ENCODE data around the gene REV1.

REV1 gene

DNA sequence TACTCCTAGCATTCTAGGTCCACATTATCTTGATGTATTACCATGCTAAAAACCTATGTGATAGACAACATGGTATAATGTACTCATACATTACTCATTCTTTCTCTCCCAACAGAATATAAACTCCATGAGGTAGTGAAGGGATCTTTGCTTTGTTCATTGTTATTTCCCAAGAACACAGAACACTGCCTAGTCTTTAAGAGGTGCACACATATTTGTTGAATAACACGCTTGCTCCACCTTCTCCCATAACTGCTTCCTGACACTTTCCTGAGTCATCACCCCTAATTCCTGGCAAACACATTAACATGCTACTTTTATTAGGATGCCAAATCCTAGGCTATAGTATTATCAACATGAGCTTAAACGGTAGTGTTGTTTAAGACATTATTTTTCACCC lies 41.3 kb downstream of the REV1 start:
- DNase-seq (ENCODE audit: low spot score), result no peak

DNA sequence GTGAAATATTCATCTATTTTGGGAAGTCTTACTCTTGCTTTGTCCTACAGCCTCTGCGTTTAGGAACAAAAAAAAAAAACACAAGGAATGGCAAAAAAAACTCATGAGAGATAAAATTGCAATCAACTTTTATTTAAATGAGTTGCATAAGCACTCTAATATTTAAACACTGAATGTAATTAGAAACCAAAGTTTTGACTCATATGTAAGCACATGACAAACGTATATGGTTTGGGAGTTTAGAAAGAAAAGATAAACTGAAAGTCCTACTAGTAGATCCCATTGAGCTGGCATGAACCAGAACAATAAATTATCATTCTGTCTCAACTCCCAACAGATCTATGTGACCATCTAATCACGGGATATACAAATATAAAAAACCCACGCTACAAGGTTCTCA lies 44.8 kb downstream of the REV1 start:
- no peak for DNase-seq (ENCODE audit: low spot score)

DNA sequence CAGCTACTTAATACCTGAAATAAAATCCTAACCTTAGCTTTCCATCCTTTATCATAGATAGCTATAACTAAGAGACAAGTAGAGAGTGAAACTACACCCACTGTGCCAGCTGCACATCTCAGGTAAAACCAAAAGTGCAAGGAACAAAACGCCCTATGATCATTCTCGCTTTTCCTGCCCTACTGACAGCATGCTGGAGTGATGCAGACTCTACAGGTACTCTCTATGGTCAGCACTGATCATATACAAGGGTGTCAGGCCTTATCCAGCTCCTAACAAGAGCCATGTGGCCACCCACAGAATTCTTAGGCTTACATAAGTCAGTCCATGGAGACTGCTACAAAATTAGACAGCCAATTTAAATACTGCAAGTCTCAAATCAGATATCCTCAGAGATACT lies 45.6 kb downstream of the REV1 start:
- DNase-seq (ENCODE audit: low spot score), result peak; percentile 27

DNA sequence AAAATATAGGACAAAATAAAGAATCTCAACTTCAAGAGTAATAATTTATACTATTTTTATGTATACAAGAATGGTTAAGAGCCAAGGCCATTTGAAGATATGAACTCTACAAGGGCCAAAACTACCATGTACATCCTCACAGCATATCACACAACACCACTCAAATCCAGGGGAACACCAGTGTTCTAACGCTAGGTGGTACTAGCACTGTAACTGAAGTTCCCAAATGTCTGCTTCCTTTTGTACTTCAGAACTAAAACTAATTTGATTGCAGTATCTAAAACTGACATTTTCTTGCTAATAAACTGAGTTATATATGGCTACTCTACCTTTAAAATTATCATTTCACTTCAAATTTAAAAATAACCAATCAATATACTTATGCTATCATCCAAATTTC lies 47.0 kb downstream of the REV1 start:
- peak; percentile 19 for DNase-seq (ENCODE audit: low spot score)

DNA sequence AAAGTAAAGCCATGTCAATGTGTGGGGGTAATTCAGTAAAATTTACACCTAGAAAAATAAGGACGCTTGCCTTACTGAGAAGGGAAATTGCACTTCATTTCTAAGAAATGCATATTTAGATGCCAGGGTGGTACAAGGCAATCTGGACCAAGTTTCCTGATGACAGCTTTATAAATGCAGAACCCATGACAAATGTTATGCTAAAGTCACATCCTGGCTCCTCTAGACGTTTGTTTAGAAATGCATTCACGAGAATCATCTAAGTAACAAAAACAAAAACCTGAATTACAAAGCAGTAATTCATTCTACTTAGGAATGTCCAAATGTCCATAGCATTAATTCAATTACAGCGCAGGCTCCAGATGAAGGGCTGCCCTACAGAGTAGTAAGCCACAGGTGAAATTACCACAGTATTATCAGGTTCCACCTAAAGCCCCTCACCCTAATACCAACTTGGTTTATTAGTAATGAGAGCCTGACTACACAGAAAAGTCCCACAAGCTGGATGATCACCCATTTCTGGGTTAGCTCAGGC lies 49.8 kb downstream of the REV1 start:
- DNase-seq (ENCODE audit: low spot score), result no peak

DNA sequence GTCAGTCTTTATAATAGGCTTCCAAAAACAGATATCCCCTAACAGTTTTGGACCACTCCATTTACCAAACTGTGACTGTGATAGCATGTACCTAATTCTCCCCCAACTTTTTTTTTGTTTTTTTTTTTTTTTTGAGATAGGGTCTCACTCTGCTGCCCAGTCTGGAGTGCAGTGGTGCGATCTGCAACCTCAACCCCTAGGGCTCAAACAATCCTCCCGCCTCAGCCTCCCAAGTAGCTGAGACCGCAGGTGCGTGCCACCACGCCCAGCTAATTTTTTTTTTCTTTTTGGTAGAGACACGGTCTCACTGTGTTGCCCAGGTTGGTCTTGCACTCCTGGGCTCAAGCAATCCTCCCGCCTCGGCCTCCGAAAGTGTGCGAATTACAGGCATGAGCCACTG lies 52.9 kb downstream of the REV1 start:
- no peak for DNase-seq (ENCODE audit: low spot score)

DNA sequence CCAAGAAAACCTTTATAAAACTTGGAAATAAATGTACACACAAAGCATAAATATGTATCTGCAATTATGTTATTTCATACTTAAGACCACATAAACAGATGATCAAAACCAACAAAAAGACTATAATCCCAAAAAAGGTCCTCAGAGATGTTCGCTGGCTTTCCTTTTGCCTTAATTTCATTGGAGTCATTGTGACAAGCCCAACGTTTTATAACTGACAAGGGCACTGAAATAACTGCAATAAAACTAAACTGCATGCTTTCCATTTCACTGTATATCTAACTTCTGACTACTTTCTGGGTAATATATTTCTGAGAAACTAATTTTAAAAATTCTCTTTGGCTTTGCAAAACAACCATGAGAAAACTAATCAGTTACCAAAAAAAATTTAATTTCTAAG lies 56.5 kb downstream of the REV1 start:
- DNase-seq (ENCODE audit: low spot score), result no peak

DNA sequence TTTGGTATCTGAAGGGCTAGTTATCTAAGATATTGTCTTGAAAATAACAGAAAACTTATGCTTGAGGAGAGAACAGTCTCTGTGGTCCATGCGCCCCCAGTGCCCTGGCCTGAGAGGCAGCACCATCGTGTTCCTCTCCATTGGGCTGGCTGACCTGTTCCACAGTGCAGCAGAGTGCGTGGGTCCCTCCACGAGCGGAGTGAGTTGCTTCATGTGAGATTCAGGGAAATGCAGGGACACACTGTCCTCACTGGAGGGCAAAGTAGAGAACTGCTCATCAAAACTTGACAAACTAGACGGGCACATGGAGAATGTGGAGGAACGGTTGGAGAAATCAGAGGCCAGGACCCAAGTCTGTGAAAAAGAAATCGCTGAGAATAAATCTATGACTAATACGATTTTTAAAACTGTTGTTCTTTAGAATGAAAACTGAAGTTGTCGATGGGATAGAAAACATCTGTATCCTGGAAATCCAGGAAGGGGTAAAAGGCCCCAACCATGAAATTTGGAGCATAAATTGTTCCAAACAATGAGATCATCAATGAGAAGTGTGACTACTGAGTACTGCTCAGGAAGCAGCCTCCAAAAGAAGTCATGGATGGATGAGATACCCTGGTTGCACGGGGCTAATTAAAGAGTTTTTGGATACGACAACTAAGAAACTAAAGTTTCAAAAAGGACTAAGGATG lies 58.1 kb downstream of the REV1 start:
- DNase-seq (ENCODE audit: low spot score), result no peak

DNA sequence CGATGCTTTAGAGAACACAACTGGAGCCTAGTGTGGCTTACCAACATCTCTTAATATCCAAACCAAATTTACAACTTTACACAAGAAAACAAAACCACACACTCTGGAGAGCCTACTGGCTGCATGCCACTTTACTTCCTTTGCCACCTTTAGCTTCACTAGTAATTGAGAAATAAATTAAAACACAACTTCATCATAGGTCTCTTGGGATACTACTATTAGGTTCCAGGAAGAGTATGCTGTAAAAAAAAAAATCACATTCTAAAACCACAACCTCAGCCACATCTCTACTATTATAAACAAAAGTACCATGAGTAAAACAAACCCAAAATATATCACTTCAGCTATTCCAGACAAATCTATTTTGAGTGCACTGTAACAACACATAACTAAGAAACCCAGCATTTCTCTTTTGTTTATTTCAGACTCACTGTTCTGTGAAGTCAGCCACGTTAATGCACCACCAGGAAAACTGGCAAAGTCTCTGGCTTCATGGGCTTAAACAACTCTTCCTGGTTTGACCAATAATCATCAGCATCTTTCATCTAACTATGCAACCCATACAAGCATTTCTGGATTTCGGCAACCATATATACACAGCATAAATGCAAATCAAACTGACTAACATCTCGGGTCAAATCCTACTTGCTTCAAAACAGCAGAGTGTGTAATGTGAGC lies 59.1 kb downstream of the REV1 start:
- no peak for DNase-seq (ENCODE audit: low spot score)

DNA sequence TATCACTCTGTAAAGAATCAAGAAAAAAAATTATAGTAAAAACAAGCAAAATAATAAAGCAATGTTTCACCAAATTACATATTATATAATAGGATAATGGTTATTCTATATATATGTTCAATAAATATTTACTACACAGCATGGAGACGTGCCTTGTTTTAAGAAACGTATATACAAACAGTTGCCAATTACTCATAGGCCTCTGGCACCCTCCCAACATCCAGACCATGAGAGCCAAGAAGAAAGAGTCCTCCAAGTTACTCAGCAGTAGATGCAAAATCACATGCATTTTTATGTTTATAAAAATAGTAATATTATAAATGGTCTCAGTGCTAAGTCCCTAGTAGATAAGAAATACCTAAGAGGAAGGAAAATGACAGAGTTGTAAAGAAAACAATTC lies 64.8 kb downstream of the REV1 start:
- DNase-seq (ENCODE audit: low spot score), result no peak

DNA sequence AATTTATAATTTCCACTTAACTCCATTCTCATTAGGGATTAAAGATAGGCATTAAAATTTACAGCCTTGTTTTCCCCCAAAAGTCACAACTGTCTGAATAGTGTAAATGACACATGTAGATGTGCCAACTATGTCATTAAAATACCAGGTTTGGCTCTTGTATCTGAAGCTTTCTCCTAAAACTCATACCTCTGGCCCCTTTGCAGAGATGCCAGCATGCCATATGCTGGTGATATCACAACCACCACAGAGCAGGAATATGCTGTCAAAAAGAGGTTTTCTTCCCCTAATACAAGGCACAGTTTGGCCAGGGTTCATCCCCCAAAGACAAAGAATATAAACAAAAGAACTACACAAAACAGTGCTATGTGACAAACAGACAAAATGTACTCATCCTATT lies 65.4 kb downstream of the REV1 start:
- DNase-seq (ENCODE audit: low spot score), result no peak

DNA sequence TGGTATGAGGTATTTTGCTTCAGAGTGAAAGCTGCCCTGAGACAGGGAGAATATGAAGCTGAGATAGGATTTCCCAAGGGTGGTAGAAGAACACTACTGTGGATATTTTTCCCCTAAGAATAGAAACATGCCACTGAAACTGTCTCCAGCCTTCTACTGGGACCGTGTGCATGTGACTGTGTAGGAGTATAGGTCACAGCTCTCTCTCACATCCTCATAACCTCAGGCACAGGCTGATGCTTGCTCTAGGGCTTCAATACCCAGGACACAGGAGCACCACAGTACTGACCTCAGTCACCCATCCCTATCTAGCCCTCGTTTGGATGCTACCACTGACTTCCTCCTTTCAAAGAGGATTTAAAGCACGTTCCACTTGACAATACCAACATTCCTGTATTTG lies 67.2 kb downstream of the REV1 start:
- DNase-seq (ENCODE audit: low spot score), result no peak

DNA sequence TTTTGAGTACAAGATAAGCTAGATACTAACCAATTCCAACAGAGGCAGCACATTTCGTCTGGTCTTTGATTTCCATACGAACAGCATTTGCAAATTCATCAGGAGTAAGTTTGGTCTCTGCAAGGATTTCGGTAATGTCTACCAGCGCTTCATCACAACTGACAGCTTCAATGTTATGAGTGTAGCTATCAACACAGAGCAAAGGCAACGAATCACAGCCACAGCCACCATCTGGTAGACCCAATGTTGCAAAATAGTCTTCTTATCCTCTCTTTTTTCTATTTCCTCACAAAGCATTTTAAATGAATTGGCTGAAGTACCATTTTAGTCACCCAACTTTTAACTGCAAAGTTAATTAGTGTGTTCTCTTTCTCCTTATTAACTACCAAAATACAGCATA lies 68.3 kb downstream of the REV1 start:
- no peak for DNase-seq (ENCODE audit: low spot score)

DNA sequence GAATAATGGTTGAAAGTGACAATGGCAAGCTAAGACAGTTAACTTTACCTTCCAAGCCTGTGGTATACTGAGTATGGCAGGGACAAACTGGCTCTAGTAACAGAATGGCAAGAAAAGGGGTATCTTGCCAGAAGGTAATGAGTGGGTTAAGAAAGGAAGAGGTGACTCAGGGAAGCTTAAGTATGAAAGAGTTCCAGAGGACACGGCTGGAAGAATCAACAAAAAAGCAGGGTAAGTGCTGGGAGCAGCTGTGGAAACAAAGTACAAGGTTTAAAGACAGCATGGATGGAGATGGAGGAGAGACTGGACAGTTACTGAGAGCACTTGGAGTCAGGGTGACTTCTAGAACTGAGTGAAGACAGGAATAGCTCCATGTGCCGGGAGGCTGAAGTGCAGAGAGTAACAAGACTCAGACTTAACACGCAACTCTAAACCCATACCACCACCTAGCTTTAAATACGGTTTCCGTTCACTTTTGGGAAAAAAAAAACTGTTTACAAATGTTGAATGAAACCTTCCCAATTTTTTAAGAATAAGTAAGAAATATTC lies 69.0 kb downstream of the REV1 start:
- no peak for DNase-seq (ENCODE audit: low spot score)

DNA sequence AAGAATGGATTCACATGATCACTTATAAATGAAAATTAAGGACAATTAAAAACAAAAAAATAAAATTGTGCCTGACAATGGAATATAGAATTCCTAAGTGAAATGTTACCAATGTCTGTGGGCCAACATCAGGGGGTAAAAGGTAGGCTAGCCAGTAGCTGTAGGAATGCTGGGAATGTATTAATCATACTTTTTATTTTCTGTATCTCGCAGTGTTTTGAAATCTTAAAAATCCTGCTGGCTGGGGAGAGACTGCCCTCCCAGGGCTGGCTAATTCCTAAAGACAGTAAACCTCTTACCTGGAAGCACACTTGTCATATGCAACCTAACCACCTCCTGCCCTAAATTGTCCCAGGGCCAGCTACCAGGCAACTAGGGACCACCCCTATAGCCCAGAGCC lies 69.8 kb downstream of the REV1 start:
- DNase-seq (ENCODE audit: low spot score), result no peak

DNA sequence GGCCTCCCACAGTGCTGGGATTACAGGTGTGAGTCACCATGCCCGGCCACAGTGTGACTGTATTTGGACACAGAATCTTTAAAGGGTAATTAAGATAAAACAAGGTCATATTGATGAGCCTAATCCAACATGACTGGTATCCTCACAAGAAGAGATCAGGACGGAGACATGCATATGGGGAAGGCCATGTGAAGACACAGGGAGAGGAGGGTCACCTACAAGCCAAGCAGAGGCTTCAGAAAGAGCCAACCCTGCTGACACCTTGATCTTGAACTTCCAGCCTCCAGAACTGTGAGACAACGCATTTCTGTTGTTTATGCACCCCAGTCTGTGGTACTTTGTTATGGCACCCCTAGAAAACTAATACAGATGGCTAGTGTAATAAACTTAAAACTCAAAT lies 72.4 kb downstream of the REV1 start:
- no peak for DNase-seq (ENCODE audit: low spot score)

DNA sequence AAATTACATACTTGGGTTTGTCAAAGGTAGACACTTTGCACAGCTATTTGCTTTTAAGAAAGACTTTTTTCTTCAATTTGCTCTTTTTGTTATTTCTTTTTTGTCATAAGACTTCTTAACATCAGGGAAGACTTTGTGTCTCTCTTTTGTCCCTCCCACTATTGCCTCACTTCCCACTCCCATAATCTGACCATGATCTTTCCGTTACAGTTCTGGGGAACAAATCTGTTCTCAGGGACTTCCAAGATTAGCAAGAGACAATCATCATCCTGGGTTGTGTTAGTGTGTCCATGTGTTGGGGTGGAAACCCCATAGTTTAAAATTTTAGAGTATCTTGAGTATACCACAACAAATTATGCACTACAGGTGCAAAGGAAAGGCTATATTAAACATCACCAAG lies 75.3 kb downstream of the REV1 start:
- no peak for DNase-seq (ENCODE audit: low spot score)

DNA sequence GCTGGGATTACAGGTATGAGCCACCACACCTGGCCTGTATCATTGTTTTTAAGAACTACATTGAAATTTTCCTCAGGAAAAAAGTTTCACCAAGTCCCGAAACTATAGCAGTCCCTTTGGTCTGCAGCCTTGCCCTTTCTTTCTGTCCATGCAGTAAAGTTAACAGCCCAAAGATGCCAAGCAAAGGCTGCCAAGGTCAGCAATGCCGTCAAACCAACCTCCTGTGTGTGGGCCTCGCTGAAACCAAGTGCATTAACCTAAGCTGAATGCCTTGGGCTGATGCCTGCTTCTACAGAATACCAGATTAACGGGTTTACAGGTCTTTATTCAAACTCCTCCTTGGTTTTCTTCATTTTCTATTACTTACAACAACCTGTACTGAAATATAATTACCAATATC lies 79.5 kb downstream of the REV1 start:
- DNase-seq (ENCODE audit: low spot score), result no peak

DNA sequence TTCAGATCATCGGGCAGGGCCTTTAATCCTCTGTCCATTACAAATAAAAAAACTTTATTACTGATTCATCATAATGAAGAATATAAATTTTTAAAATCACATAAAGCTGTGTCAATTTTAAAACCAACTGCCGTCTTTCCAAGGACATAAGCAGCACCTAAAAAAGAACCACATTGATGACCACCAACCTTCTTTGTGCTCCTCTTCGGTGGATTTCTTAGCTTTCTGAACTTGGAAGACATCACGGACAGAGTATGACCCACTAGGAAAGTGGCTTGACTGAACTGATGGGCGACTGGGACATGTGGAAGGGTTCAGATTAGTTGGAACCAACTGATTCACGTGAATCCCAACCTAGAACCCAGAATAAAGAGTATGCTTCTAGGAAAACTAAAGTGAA lies 83.7 kb downstream of the REV1 start:
- no peak for DNase-seq (ENCODE audit: low spot score)

DNA sequence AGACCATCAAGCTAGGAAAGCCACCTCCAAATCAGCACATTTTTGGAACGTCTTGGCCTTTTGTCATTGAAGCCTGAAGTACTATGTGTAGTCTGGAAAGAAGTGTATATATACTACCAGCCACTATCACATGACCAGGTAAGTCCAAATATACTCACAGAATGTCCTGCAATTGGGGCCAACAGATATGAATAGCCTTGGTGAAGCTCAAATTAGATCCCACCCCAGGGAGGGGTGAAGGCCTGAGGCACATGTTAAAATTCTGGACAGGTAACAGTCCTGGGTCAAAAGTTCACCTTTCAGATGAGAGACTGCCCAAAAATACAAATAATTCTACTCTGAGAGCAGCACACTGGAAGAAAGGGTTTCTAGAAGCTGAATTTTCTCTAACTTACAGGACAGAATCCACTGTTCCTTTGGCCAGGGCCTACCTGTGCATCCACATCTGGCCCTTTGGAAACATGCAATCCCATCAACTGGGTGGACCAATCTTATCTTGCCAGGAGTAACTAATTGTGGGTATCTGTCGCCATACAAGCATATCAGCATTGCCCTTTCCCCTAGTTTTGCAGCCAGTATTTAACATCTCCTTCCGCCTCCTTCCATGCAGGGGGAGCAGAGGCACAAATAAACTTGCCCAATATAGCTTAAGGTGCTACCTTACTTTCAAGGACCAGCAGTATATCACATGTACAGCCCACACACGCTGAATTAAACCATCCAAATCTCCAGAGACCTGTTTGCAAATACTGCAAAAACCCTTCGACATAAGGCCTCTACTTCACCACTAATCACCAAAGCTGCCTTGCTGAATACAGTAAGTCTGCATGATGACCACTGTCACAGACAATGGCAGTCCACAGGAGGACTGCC lies 84.8 kb downstream of the REV1 start:
- no peak for DNase-seq (ENCODE audit: low spot score)

DNA sequence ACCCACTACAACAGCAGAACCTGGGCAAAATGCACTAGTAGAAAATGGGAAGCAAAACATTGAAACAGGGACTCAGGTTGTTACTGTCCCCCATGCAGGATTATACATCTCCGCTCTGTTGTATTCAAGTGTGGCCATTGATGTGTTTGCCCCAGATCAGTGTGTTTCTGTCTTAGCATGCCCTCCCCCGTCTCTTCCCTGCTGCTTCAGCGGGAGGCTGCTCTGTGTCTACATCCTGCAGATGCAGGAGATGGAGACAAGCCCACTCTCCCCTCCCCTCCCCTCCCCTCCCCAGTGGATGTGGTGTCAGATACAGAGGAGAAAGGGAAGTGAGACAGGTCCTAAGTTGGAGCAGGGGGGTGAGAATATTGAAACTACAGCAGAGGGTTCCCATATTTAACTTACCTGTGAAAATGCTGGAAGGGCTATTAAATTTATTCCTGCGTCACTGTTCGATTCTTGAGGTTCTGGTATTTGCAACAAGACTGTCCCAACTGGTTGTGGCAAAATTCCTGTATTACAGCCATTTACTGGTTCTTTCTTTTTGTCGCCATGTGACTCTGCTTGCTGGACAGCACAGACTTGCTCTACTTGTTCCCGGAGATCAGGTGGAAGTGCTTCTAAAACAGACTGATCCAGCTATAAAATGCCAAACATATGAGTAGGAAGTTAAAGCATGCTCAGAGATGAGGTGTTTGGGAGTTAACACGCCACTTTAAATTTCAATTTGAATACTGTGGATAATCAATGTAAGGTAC lies 85.6 kb downstream of the REV1 start:
- no peak for DNase-seq (ENCODE audit: low spot score)

DNA sequence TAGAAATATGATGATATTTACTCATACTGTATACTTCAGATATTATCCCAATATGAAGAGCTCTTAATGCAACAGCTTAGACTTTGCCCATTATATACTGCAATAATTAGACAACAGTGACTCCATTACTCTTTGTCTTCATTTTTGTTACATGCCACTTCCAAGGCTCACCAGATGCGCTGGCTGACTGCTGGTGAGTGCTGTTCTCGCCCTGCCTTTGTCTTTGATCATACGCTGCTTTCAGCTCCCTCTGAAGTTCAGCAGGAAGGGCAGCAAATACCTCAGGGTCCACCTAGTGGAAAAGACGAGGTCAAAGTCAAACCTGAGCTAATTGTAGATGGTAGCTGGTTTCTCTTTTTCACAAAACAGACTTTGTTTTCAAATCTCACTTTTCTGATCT lies 86.3 kb downstream of the REV1 start:
- no peak for DNase-seq (ENCODE audit: low spot score)
